Stimulated activated CD8-positive, alpha-beta memory T cell treated with anti-CD3 and anti-CD28 coated beads, Interleukin-15, amount 100 ng/mL, for 1 hour (primary cell): ENCODE data around the gene PTCH2.

Source experiments
- DNase-seq: peaks from one replicate; pipeline ENCODE4 v3.0.0-alpha.2; 2020; ENCODE audit warnings: low read depth

PTCH2 gene

DNA sequence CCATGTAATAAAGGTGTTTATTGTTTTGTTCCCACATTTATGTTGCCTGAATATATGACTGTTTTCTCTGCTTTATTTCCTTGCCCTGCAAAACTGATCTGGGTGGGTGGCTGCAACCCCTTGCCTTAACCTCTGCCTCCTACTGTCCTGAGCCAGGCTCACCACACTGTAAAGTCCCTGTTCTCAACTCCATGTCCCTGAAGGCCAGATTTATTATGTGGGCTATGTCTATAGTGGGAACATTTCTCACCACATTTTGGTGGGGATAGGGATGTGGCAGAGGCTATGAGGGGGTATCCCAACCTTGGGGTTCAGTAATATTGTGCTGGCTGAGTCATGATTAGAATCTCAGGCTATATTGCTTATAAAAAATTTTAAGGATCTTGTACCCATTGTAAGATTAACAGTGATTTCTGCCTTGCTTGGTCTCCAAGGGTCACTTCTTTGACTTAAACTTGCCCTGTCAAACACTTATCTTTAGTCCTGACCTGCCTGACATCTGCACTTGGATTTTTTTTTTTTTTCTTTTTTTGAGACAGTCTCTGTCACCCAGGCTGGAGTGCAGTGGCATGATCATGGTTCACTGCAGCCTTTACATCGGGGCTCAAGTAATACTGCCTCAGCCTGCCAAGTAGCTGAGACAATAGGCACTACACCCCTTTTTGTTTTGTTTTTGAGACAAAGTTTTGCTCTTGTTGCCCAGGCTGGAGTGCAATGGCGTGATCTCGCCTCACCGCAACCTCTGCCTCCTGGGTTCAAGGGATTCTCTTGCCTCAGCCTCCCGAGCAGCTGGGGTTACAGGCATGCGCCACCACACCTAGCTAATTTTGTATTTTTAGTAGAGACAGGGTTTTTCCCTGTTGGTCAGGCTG, 64.1 kb downstream of the PTCH2 start:
- DNase-seq = no peak

- DNase-seq = no peak
Measured at GRCh38 chr1:44777969-44778635, 65.0 kb downstream of the PTCH2 start.

- DNase-seq = no peak
Measured at GRCh38 chr1:44777547-44777946, 65.5 kb downstream of the PTCH2 start.

DNA sequence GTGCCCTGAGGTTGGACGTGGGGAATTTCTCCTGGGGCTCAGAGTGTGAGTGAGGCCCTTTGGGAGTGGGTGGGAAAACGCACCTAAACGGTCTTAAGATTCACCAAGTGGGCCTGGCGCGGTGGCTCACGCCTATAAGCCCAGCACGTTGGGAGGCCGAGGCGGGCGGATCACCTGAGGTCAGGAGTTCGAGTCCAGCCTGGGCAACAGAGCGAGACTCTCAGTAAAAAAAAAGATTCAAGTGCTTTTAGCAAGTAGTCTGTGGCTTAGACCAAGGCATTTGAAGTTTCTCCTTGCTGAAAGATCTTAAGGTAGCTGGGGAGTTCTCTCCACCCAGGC, 66.4 kb downstream of the PTCH2 start:
- DNase-seq = no peak

DNA sequence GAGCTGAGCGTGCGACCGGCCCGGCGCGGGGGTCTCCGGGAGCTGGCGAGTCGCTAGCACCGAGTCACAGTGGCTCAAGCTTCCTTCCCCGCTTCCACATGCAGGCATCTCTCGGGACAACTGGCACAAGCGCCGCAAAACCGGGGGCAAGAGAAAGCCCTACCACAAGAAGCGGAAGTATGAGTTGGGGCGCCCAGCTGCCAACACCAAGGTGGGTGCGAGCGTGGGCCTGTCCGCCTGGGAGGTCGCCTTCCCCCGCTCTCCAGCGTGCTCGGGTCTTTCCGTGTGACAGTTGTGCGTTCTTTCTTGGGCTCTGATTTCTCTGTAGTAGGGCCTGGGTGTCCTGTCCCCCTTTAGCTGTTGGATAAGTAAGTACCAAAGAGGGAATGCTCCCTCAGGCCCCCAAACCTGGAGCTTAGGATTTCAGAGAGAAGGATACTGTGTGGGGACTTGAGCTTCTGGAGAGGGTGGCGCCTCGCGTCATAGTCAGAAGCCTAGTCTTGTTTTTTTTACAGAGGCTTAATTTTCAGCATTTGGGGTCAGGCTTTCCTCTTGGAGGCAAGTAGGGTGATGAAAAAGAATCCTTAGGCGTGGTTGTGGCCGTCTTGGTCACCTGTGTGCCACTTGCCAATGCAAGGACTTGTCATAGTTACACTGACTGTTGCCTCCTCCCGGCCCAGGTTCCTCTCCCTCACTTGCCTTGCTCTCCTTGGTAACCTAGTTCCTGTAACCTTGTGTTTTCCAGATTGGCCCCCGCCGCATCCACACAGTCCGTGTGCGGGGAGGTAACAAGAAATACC, 66.9 kb downstream of the PTCH2 start:
- DNase-seq = no peak

DNA sequence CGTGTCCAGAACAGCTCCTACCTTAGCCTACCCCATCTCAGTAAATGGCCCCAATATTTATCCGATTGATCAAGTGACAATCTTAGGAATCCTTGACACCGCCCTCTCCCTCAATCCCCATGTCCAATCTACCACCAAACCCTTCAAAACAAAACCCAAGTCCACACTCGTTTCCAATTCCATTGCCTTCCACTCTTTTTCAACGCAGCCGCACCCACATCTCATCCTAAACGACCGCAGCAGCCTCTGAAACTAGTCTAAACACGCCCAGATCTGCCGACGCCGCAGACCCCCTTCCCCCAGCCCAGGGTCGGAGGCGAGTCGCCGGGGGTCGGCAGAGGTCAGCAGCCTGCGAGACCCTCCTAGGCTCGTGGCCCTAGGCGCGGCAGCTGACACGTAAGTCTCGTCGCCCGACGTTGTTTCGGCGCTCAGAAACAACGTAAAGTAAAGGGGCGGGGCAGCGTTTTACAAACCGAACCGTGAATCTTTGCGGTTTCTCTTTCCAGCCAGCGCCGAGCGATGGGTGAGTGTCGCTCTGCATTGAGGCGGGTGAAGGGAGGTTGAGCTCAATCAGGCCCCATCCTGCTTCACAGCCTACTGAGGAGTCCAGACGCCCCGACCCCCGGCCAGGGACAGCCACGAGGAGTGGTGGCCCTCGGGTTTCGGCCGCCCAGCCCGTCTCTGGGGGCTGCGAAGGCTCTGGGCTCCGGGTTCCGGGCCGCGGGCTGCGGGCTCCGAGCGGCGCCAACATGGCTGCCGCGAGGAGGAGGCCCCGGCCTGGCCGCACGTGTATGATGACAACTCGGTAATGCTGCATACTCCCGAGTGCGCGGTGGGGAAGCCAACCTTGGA, 67.7 kb downstream of the PTCH2 start, which contains the start of gene RPS8:
Gene RPS8 (plus strand): TSS at position 463 of the 852 bp plus-strand sequence. CDS start 57 bp downstream, at position 520.
- peak; percentile 84 for DNase-seq
